Measurements from ENCODE around the gene SEMA6A. TPM values are rescaled to one million over a fixed set of nuclear protein-coding genes. Genes with fewer than 3 reads are reported as not detected.

The SEMA6A gene
- total RNA-seq, 1 donor from 2014 or later: 2.6 TPM

GRCh38 chr5:116544531-116545241 lies 29.9 kb downstream of the SEMA6A start:
- no peak for TF ChIP-seq CTCF (IDR thresholded peaks at IDR 0.05)
- Mint-ChIP-seq H3K9me3 (ENCODE audit: unreplicated experiment) (peaks cover 12% of the 10 kb centered on the region), H3K4me3 (ENCODE audit: unreplicated experiment) (no peak overlapping the region), H3K27me3 (ENCODE audit: unreplicated experiment) (peaks cover 2% of the 10 kb centered on the region), H3K27ac (ENCODE audit: unreplicated experiment) (no peak overlapping the region), H3K4me1 (ENCODE audit: unreplicated experiment) (no peaks in the 10 kb centered on the region), H3K36me3 (ENCODE audit: unreplicated experiment) (no peaks in the 10 kb centered on the region)
- DNase-seq (ENCODE audit: extremely low spot score, unreplicated experiment): no peak

- TF ChIP-seq CTCF (IDR thresholded peaks at IDR 0.05): no peak
These were observed 31.1 kb downstream of the SEMA6A start for GRCh38 chr5:116543501-116543900.

GRCh38 chr5:116542619-116543018 lies 32.0 kb downstream of the SEMA6A start:
- Mint-ChIP-seq H3K36me3 (ENCODE audit: unreplicated experiment) (no peaks in the 10 kb centered on the region), H3K27ac (ENCODE audit: unreplicated experiment) (no peak overlapping the region), H3K4me1 (ENCODE audit: unreplicated experiment) (no peaks in the 10 kb centered on the region), H3K9me3 (ENCODE audit: unreplicated experiment) (peaks cover 12% of the 10 kb centered on the region), H3K27me3 (ENCODE audit: unreplicated experiment) (peaks cover 2% of the 10 kb centered on the region), H3K4me3 (ENCODE audit: unreplicated experiment) (no peak overlapping the region)
- DNase-seq (ENCODE audit: extremely low spot score, unreplicated experiment): no peak
- no peak for TF ChIP-seq CTCF (IDR thresholded peaks at IDR 0.05)

More at GRCh38 chr5:116543501-116543900, 31.1 kb downstream of the SEMA6A start:
- Mint-ChIP-seq H3K27ac (ENCODE audit: unreplicated experiment) (no peak overlapping the region), H3K9me3 (ENCODE audit: unreplicated experiment) (peaks cover 12% of the 10 kb centered on the region), H3K36me3 (ENCODE audit: unreplicated experiment) (no peaks in the 10 kb centered on the region), H3K4me1 (ENCODE audit: unreplicated experiment) (no peaks in the 10 kb centered on the region), H3K4me3 (ENCODE audit: unreplicated experiment) (no peak overlapping the region), H3K27me3 (ENCODE audit: unreplicated experiment) (peaks cover 2% of the 10 kb centered on the region)
- DNase-seq (ENCODE audit: extremely low spot score, unreplicated experiment): no peak

GRCh38 chr5:116539222-116539621 lies 35.4 kb downstream of the SEMA6A start:
- Mint-ChIP-seq H3K27ac (ENCODE audit: unreplicated experiment) (no peak overlapping the region), H3K27me3 (ENCODE audit: unreplicated experiment) (peaks cover 2% of the 10 kb centered on the region), H3K36me3 (ENCODE audit: unreplicated experiment) (no peaks in the 10 kb centered on the region), H3K4me3 (ENCODE audit: unreplicated experiment) (no peak overlapping the region), H3K9me3 (ENCODE audit: unreplicated experiment) (no peaks in the 10 kb centered on the region), H3K4me1 (ENCODE audit: unreplicated experiment) (no peaks in the 10 kb centered on the region)
- no peak for TF ChIP-seq CTCF (IDR thresholded peaks at IDR 0.05)
- no peak for DNase-seq (ENCODE audit: extremely low spot score, unreplicated experiment)

GRCh38 chr5:116536316-116537083 lies 38.1 kb downstream of the SEMA6A start:
- Mint-ChIP-seq H3K9me3 (ENCODE audit: unreplicated experiment) (no peaks in the 10 kb centered on the region), H3K27me3 (ENCODE audit: unreplicated experiment) (no peaks in the 10 kb centered on the region), H3K27ac (ENCODE audit: unreplicated experiment) (no peak overlapping the region), H3K4me3 (ENCODE audit: unreplicated experiment) (no peak overlapping the region), H3K36me3 (ENCODE audit: unreplicated experiment) (no peaks in the 10 kb centered on the region), H3K4me1 (ENCODE audit: unreplicated experiment) (no peaks in the 10 kb centered on the region)
- no peak for DNase-seq (ENCODE audit: extremely low spot score, unreplicated experiment)
- TF ChIP-seq CTCF (IDR thresholded peaks at IDR 0.05): no peak

Measured in osteocyte (in vitro differentiated cells).